AG04449 (cell line): Measurements from ENCODE around the gene UBR1.
"Not testable (repeated sequence)": the region's sequence is repeated elsewhere in the genome, so short reads cannot be mapped to it uniquely, and the experiment has no call there.

Experiments used
- CTCF ChIA-PET: fragments of 350-600 bp; formaldehyde crosslinking; extraction: SDS; loops from one replicate; lab custom pipeline; 2021; ENCODE audit warnings: antibody characterized with exemption; lab: Yijun Ruan, JAX
- POLR2A ChIA-PET: fragments of 400-600, 350-600 bp; formaldehyde crosslinking; extraction: SDS; loops from one replicate; lab custom pipeline; 2020; ENCODE audit warnings: antibody characterized with exemption, inconsistent platforms; lab: Yijun Ruan, JAX
- DNase-seq: peaks from one replicate; pipeline ENCODE4 v3.0.0-alpha.2; 2010; ENCODE audit warnings: low read depth, low spot score
- H3K4me3 ChIP-seq: 2 replicates; pipeline ENCODE4 v1.5.1; 2011; ENCODE audit warnings: low read depth, mild to moderate bottlenecking, control low read depth, low read length
- CTCF ChIP-seq: IDR thresholded peaks from one replicate; pipeline ENCODE4 v1.5.1; 2011; ENCODE audit warnings: mild to moderate bottlenecking, moderate library complexity, low read length, control low read depth, inconsistent platforms; ENCODE audit not compliant: insufficient read depth; ENCODE audit errors: missing control alignments

Gene UBR1

DNA sequence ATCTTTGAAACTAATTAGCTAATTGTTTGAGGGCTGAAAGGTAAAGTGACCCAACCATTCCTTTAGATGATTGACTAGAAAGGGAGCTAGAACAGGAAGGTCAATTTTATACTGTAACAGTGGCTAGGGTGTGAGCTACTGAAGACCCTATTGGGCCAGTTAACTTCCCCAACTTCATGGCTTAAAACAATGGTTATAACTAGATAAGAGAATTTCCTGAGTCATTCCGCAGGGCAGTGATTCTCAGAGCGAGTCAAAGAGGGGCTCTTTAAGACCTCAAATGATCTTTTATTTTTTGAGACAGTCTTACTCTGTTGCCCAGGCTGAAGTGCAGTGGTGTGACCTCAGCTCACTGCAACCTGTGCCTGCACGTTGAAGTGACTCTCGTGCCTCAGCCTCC is 151.5 kb downstream of the UBR1 start:
- POLR2A ChIA-PET: no interaction called here
- no peak for DNase-seq
- CTCF ChIA-PET: no interaction called here
- H3K4me3 ChIP-seq: no peak overlapping the region
- no peak for TF ChIP-seq CTCF

DNA sequence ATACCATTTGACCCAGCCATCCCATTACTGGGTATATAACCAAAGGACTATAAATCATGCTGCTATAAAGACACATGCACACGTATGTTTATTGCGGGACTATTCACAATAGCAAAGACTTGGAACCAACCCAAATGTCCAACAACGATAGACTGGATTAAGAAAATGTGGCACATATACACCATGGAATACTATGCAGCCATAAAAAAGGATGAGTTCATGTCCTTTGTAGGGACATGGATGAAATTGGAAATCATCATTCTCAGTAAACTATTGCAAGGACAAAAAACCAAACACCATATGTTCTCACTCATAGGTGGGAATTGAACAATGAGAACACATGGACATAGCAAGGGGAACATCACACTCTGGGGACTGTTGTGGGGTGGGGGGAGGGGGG is 156.9 kb downstream of the UBR1 start:
- H3K4me3 ChIP-seq, POLR2A ChIA-PET, CTCF ChIA-PET, DNase-seq: not testable (repeated sequence)

DNA sequence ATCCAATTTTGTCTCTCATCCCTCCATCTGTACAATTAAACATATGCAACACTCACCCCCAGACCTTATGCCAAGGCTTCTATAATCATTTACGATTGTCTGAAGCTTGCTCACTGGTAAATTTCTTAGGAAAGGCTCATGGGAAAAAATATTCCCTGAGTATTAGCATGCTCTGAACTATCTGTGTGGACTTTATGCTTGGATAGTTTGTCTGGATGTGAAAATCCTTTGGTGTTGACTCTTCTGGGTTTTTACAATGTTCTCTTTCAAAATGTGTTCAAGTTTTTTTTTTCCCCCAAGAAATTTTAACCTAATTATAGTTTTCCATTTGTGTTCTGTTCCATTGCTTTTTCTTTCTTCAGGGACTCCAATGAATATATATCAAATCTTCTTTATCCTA is 165.3 kb downstream of the UBR1 start:
- no peak overlapping the region for H3K4me3 ChIP-seq
- no peak for TF ChIP-seq CTCF
- ChIA-PET CTCF (interaction anchor here (1.0 to 2.8 kb wide), 2 partner anchors 13 to 237 kb away, joined by 4 to 15 read pairs; no protein-coding TSS in a partner anchor), POLR2A (interaction anchor here (0.6 kb wide), 1 partner anchor 184 kb away, joined by 3 read pairs; no protein-coding TSS in a partner anchor)
- no peak for DNase-seq

- POLR2A ChIA-PET: interaction anchor here (0.6 kb wide), 1 partner anchor 184 kb away, joined by 3 read pairs; no protein-coding TSS in a partner anchor
- DNase-seq: no peak
- CTCF ChIA-PET: interaction anchor here (1.0 to 2.8 kb wide), 3 partner anchors 13 to 236 kb away, joined by 3 to 15 read pairs (median 4); no protein-coding TSS in a partner anchor
- H3K4me3 ChIP-seq: no peak overlapping the region
- TF ChIP-seq CTCF: no peak
These were observed 166.0 kb downstream of the UBR1 start for GRCh38 chr15:42939841-42940240.

DNA sequence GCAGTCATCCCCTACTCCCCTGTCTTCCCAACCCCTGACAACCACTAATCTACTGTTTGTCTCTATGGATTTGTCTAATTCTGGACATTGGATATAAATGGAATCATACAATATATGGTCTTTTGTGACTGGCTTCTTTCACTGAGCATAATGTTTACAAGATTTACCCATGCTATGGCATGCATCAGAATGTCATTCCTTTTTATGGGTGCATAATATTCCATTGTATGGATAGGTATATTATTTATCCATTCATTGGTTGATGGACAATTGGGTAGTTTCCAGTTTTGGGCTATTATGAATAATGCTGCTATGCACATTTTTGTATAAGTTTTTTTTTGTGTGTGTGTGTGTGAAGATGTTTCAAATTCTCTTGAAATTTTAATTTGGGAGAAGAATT is 168.7 kb downstream of the UBR1 start:
- no peak for DNase-seq
- no peak for TF ChIP-seq CTCF
- ChIA-PET CTCF (no interaction called here), POLR2A (no interaction called here)
- no peak overlapping the region for H3K4me3 ChIP-seq

GRCh38 chr15:42933886-42934667 is 171.8 kb downstream of the UBR1 start:
- ChIA-PET CTCF (interaction anchor here (1.1 to 1.8 kb wide), 6 partner anchors 8 to 230 kb away, joined by 3 to 10 read pairs (median 4); partner anchors contain the start of gene CDAN1), POLR2A (no interaction called here)
- DNase-seq: no peak
- H3K4me3 ChIP-seq: no peak overlapping the region
- no peak for TF ChIP-seq CTCF
